Liver (tissue), 3 donors: Measurements from ENCODE around the gene GAD1.

Experiments used
- RAD21 ChIP-seq, 2 donors: IDR thresholded peaks; 2 replicates each; pipeline ENCODE4 v1.6.1; 2016; ENCODE audit warnings: antibody characterized with exemption in 2 of 2, mild to moderate bottlenecking in 2 of 2
- TF ChIP-seq, protein P1 (sequence below): IDR thresholded peaks from 2 replicates; pipeline ENCODE4 v1.6.1; 2016; ENCODE audit warnings: antibody characterized with exemption, mild to moderate bottlenecking
- TF ChIP-seq, protein P2 (sequence below): fragments of 150-350 bp; IDR thresholded peaks from 2 replicates; pipeline ENCODE4 v1.5.1; 2017; ENCODE audit warnings: improper control_type of control experiment, low read depth, low read length; ENCODE audit not compliant: missing input control
- donor health status: healthy.
- donor health status: healthy.

DNA sequence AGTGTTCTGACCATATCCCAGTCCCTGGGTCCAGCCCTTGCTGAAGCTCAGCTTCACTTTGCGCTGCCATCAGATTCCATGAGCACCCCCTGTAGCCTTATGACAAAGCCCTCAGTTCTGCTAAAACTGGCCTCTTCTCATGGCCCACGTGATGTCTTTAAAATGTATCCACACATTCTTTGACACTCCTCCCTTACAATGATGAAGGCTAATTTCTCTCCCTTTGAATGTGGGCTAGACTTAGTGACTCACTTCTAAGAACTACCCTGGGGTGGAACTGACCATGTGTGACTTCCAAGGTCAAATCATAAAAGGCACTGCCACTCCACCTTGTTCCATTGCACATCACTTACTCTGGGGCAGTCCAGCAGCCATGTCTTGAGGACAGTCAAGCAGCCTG, 67.0 kb downstream of the GAD1 start:
- TF ChIP-seq RAD21 (IDR thresholded peaks at IDR 0.05), result no peak
- TF ChIP-seq, protein P1, sequence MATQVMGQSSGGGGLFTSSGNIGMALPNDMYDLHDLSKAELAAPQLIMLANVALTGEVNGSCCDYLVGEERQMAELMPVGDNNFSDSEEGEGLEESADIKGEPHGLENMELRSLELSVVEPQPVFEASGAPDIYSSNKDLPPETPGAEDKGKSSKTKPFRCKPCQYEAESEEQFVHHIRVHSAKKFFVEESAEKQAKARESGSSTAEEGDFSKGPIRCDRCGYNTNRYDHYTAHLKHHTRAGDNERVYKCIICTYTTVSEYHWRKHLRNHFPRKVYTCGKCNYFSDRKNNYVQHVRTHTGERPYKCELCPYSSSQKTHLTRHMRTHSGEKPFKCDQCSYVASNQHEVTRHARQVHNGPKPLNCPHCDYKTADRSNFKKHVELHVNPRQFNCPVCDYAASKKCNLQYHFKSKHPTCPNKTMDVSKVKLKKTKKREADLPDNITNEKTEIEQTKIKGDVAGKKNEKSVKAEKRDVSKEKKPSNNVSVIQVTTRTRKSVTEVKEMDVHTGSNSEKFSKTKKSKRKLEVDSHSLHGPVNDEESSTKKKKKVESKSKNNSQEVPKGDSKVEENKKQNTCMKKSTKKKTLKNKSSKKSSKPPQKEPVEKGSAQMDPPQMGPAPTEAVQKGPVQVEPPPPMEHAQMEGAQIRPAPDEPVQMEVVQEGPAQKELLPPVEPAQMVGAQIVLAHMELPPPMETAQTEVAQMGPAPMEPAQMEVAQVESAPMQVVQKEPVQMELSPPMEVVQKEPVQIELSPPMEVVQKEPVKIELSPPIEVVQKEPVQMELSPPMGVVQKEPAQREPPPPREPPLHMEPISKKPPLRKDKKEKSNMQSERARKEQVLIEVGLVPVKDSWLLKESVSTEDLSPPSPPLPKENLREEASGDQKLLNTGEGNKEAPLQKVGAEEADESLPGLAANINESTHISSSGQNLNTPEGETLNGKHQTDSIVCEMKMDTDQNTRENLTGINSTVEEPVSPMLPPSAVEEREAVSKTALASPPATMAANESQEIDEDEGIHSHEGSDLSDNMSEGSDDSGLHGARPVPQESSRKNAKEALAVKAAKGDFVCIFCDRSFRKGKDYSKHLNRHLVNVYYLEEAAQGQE, result no peak
- TF ChIP-seq, protein P2, sequence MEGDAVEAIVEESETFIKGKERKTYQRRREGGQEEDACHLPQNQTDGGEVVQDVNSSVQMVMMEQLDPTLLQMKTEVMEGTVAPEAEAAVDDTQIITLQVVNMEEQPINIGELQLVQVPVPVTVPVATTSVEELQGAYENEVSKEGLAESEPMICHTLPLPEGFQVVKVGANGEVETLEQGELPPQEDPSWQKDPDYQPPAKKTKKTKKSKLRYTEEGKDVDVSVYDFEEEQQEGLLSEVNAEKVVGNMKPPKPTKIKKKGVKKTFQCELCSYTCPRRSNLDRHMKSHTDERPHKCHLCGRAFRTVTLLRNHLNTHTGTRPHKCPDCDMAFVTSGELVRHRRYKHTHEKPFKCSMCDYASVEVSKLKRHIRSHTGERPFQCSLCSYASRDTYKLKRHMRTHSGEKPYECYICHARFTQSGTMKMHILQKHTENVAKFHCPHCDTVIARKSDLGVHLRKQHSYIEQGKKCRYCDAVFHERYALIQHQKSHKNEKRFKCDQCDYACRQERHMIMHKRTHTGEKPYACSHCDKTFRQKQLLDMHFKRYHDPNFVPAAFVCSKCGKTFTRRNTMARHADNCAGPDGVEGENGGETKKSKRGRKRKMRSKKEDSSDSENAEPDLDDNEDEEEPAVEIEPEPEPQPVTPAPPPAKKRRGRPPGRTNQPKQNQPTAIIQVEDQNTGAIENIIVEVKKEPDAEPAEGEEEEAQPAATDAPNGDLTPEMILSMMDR, result no peak
